Activated CD8-positive, alpha-beta memory T cell treated with anti-CD3 and anti-CD28 coated beads for 1 hour (primary cell): ENCODE data around the gene UBAC2.
A peak's percentile ranks its signal among the peaks of the same experiment; 100 is the strongest.

Source experiments
- DNase-seq, 2 donors: peaks; one replicate each; pipeline ENCODE4 v3.0.0-alpha.2; 2020; ENCODE audit warnings: low read depth in 1 of 2; ENCODE audit errors: extremely low read depth in 1 of 2

UBAC2 gene

DNA sequence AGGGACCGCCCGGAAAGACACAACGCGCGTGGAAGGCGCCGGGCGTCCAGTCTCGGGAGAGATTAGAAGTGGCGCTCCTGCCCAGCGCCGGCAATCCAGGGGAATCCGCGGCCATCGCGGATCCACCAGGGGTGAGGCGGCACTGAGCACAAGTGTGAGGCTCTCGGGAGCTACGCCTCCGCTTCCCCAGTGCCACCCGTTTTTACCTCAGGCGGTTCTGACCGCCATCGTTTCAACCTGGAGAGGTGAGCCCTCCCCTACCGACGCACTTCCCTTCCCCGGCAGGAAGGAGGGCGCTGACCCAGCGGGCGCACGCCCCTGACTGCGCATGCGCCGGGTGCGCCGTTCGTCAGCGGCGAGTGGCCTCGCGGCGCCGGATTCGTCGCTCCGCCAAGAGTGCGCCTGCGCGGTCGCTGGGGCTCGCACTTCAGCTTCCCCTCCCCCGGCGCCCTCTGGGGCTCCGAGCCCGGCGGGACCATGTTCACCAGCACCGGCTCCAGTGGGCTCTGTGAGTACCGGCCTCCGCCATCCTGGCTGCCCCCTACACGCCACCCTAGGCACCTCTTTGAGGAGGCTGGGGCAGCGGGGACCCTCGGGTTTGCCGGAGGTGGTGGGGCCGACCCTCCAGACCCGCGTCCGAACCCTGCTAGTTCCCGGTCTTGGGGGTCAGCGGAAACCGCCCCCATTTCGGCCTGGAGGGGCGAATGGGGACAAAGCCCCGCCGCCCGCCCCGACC lies at the start of gene UBAC2:
TSS of gene UBAC2 (plus strand) at position 423 of the 736 bp plus-strand sequence. CDS start at position 478, 55 bp downstream.
- DNase-seq: peak; percentile 84 to 96

GRCh38 chr13:99151516-99151915 lies 49.1 kb upstream of the UBAC2 start:
- no peak for DNase-seq

GRCh38 chr13:99153219-99153618 lies 47.4 kb upstream of the UBAC2 start:
- no peak for DNase-seq

GRCh38 chr13:99154064-99154463 lies 46.6 kb upstream of the UBAC2 start:
- no peak for DNase-seq

DNA sequence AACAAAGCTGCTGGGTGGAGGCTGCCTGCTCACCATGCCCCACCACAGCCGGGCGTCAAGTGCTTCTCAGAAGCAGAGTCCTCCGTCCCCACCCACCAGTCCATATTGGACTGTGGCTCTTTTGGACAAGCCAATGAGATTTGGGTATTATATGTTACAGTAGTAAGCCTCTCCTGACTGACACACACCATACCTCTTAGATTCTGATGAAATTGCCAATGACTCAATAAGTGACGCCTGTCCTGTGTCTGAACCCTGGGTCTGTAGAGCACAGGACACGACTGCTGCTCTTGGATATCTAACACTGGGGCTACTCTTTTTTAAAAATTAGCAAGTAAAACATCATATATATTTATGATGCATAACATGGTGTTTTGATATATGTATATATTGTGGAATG lies 44.8 kb upstream of the UBAC2 start:
- DNase-seq: no peak

DNA sequence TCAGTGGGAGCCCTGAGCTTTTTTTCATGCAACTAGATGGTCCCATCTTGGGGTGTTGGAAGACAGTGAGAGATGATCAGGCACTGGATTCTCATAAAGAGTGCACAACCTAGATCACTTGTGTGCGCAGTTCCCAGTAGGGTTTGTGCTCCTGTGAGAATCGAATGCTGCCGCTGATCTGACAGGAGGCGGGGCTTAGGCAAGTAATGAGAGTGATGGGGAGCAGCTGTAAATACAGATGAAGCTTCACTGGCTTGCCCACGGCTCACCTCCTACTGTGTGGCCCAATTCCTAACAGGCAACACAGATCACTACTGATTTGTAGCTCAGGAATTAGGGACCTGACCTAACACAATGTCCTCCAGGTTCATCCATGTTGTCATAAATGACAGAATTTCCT lies 43.6 kb upstream of the UBAC2 start:
- no peak for DNase-seq

- DNase-seq: no peak
Measured at GRCh38 chr13:99158846-99159245, 41.8 kb upstream of the UBAC2 start.

DNA sequence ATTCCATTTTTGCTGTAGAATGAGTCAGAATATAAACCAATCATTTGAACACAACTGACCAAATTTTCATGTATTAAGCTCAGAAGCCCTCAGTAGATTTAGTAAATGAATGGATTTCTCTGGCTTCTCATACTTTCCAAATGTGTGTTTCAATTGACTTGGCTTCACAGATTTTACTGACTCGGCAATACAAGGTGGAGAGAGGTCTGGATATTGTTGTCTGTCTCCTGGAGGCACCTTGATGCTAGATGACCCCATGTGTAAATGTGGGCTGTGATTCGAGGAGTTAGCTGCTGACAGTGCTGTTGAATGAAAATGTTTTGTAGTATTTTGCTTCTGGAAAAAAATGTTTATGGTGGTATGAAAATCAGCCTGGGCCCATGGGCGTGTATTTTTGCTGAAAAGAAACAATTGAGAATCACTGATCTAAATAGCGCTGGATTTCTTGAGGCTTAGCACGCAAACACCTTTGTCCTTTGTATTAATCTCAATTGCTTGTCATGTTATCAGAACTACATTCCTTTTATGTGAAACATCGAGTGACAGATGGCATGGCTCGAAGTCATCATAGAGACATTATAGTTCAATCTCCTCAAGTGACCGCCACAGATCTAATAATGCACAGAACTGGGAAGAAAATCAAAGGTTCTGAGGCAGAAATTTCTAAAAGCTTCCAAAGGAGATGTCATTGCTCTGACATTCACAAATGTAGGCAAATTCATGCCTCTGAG lies 41.2 kb upstream of the UBAC2 start:
- no peak for DNase-seq

DNA sequence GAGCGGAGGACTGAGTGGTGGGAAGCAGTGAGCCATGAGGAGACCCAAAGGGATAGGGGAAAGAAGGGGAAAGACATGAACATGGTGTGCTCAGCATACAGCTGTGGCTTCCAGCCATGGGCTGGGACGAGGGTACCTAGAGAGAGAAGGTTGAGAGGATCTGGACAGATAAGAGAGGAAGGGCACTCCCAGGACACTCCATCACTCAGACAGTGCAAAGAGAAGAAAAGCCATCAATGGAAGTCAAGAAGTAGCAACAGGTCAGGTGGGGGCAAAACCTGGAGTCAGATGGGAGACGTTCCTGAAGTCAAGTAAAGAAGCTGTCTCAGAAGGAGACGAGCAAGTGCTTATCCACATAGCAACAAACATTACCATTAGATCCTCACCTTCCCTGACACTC lies 40.2 kb upstream of the UBAC2 start:
- DNase-seq: no peak

GRCh38 chr13:99161512-99161911 lies 39.1 kb upstream of the UBAC2 start:
- DNase-seq: no peak

- no peak for DNase-seq
Measured at GRCh38 chr13:99162567-99163361, 37.9 kb upstream of the UBAC2 start.

DNA sequence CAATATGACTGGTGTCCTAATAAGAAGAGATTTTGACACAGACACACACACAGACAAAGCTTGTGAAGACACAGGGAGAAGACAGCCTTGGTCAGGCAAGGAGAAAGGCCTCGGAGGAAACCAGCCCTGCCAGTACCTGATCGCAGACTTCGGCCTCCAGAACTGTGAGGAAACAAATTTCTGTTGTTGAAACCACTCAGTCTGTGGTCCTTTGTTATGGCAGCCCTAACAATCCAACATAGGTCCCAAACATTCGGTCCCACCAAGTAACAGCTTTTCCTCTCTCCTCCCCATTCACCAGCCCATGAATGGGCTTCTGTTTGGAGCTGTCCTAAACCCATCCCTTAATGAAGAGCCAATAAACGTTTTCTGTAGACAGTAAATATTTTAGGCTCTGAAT lies 36.4 kb upstream of the UBAC2 start:
- no peak for DNase-seq

GRCh38 chr13:99165753-99166587 lies 34.7 kb upstream of the UBAC2 start:
- DNase-seq: no peak

- DNase-seq: no peak
Measured at GRCh38 chr13:99172951-99173350, 27.7 kb upstream of the UBAC2 start.

DNA sequence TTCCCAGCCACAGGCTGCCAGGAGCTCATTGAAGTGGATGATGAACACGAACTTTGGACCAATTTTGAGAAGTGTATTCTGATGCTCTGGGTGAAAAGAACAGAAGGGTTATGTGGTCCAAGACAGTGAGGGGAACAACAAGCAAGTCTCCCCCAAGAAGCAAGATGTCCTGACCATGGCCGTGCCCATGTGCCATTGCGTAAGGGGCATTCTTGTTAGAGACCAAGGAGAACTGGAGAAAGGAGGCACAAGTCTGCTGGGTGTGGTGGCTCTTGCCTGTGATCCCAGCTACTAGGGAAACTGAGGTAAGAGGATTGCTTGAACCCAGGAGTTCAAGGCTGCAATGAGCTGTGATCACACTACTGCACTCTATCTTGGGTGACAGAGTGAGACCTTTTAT lies 27.0 kb upstream of the UBAC2 start:
- no peak for DNase-seq

- no peak for DNase-seq
Measured at GRCh38 chr13:99174533-99175100, 26.0 kb upstream of the UBAC2 start.

DNA sequence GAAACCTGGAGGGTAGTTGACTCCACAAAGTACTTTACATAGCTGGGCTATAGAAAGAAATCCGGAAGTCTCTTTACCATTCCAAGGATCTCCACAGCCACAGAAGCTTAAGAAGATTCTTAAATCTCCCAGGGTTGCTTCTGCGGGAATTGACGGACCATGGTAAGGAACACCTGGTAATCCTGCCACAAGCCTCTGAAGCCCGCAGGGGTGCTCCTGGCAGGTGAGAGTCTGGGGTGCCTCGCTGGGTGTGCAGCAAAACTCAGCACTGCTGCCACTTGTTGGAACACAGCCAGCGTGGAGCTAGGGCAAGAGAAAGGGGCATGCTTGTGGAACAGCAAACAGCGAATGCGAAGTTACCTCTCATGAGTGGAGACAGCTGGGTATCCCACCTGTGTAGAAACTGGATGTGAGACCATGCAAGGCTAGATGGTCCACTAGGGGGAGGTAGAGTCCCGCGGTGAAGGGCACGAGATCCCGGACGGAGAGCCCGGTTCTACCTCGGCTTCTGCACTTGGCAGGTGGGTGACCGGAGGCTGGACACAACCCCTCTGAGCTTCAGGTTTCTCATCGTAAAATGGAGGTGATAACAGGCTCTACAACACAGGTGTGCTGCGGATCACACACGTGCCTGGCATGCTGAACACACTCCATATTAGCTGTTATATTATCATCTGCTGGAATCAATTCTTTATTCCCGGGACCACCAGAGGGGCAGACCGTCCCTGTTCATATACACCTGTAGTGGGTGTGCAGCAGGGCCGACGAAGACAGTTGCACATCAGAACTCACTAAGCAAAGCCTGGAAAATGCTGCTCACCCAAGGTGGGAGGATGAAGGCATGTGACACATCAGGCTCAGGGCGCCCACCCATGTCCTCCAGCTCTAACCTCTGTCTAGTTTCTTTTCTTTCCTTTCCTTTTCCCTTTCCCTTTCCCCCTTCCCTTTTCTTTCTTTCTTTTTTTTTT lies 24.1 kb upstream of the UBAC2 start:
- DNase-seq: peak; percentile 49 to 62

DNA sequence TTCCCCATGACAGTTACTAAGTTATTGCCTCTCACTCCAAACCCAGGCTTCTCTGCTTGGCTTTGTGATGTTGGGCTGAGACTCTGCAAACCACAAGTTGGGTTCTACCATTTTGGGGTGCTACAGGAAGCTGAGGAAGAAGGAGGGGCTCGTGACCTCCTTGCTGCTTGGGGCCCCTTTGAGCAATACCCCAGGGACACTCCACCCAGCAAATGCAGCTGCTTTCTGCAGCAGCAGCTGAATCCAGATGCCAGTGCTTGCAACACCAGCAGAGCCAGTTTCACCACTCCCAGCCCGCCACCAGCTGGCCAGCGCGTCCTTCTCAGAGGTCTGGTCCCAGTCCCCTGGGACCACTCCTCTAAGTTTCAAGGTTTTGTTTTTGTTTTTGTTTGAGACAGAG lies 22.0 kb upstream of the UBAC2 start:
- no peak for DNase-seq

DNA sequence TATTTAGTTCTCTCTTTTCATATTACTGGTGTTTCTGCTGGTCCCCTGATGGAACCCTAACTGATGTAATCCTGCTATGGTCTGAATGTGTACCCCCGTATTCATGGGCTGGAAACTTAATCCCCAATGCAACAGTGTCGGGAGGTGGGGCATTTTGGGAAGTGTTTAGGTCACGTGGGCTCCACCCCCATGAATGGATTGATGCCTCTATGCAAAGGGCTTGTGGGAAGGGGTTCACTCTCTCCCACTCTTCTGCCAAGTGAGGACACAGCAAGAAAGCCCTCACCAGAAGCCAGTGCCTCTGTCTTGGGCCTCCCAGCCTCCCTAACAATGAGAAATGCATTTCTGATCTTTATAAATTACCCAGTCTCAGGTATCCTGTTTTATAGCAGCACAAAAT lies 21.2 kb upstream of the UBAC2 start:
- DNase-seq: no peak
